ENCODE results near the gene FAM110C.
"Not testable (repeated sequence)": the region's sequence is repeated elsewhere in the genome, so short reads cannot be mapped to it uniquely, and the experiment has no call there.

Gene FAM110C

GRCh38 chr2:80378-80777 is 34.1 kb upstream of the FAM110C start:
- DNase-seq (ENCODE audit: low spot score), result no peak
- no peak for TF ChIP-seq CTCF (IDR thresholded peaks at IDR 0.05; ENCODE audit: extremely low read depth, missing control alignments)

GRCh38 chr2:71309-72035 is 25.2 kb upstream of the FAM110C start:
- DNase-seq (ENCODE audit: low spot score), result no peak
- no peak for TF ChIP-seq CTCF (IDR thresholded peaks at IDR 0.05; ENCODE audit: extremely low read depth, missing control alignments)

GRCh38 chr2:69366-70344 is 23.4 kb upstream of the FAM110C start:
- DNase-seq (ENCODE audit: low spot score), result no peak
- TF ChIP-seq CTCF (IDR thresholded peaks at IDR 0.05; ENCODE audit: extremely low read depth, missing control alignments), result no peak

- not testable (repeated sequence) for DNase-seq (ENCODE audit: low spot score)
Observed at GRCh38 chr2:68637-69036, 22.3 kb upstream of the FAM110C start.

GRCh38 chr2:66853-67252 is 20.5 kb upstream of the FAM110C start:
- no peak for DNase-seq (ENCODE audit: low spot score)
- TF ChIP-seq CTCF (IDR thresholded peaks at IDR 0.05; ENCODE audit: extremely low read depth, missing control alignments), result no peak

GRCh38 chr2:65121-65520 is 18.8 kb upstream of the FAM110C start:
- TF ChIP-seq CTCF (IDR thresholded peaks at IDR 0.05; ENCODE audit: extremely low read depth, missing control alignments), result no peak
- DNase-seq (ENCODE audit: low spot score), result no peak

- no peak for TF ChIP-seq CTCF (IDR thresholded peaks at IDR 0.05; ENCODE audit: extremely low read depth, missing control alignments)
- DNase-seq (ENCODE audit: low spot score), result no peak
Observed at GRCh38 chr2:55587-56448, 9.5 kb upstream of the FAM110C start.
